Gastroesophageal sphincter (tissue), 3 donors: ENCODE measurements around the gene ILDR1.

Experiments
- CTCF ChIP-seq, 4 experiments: fragments of 200-600 bp in 2 of 4; fragments of 450-650 bp in 2 of 4; sonication (generic) in 1 of 4; IDR thresholded peaks; one replicate each; pipeline ENCODE4 v1.5.1; 2017 to 2019; ENCODE audit warnings: antibody characterized with exemption in 4 of 4, mild to moderate bottlenecking in 2 of 4, moderate library complexity in 2 of 4
- POLR2A ChIP-seq, 2 donors: fragments of 450-650 bp; IDR thresholded peaks; one replicate each; pipeline ENCODE4 v1.6.1; 2017; ENCODE audit warnings: antibody characterized with exemption in 2 of 2, mild to moderate bottlenecking in 2 of 2, moderate library complexity in 1 of 2

- TF ChIP-seq CTCF (IDR thresholded peaks at IDR 0.05): no peak
- TF ChIP-seq POLR2A (IDR thresholded peaks at IDR 0.05): no peak
Measured at GRCh38 chr3:121942116-121942786, 79.8 kb downstream of the ILDR1 start.
